ENCODE data around the gene FAM83E.
A peak's percentile ranks its signal among the peaks of the same experiment; 100 is the strongest.

The FAM83E gene

DNA sequence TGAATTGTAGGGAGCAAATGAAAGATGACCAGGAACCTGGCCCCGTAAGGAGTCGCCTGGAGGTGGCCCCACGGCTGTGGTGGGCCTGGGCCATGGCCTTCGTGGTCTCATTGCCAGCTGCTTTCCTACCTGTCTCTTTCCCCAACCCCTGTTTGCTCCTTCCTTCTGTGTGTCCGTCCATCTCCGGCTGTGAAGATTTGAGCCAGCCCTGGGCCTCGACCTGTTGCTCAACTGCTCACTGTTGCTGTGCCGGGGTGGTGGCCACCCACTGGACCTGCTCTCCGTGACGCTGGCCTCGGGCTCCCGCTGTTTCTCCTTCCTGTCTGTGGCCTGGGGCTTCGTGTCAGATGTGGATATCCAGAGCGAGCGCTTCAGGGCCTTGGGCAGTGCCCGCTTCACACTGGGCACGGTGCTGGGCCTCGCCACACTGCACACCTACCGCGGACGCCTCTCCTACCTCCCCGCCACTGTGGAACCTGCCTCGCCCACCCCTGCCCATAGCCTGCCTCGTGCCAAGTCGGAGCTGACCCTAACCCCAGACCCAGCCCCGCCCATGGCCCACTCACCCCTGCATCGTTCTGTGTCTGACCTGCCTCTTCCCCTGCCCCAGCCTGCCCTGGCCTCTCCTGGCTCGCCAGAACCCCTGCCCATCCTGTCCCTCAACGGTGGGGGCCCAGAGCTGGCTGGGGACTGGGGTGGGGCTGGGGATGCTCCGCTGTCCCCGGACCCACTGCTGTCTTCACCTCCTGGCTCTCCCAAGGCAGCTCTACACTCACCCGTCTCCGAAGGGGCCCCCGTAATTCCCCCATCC is 13.8 kb upstream of the FAM83E start:
- Mint-ChIP-seq H3K27ac (peak overlapping the region; percentile 19), H3K4me3 (no peak overlapping the region), H3K4me1 (ENCODE audit: low read depth) (peaks cover 70% of the 10 kb centered on the region), H3K36me3 (ENCODE audit: low read depth) (peaks cover 98% of the 10 kb centered on the region), H3K27me3 (no peaks in the 10 kb centered on the region), H3K9me3 (no peaks in the 10 kb centered on the region)
- intact Hi-C loops (cut with micrococcal nuclease) = no loop called here

DNA sequence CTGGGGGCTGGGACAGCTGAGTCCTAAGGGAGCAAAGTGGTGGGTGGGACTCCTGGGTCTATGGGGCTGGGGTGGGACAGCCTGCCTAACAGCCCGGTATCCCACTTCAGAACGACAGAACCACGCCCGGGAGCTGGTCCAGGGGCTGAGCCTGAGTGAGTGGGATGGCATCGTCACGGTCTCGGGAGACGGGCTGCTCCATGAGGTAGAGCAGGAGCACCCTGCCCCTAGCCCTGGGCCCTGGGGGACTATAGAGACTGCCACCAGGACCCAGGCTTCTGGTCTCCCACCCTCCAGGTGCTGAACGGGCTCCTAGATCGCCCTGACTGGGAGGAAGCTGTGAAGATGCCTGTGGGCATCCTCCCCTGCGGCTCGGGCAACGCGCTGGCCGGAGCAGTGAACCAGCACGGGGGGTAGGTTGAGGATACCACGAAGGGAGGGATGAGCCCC is 13.0 kb upstream of the FAM83E start:
- intact Hi-C loops (cut with micrococcal nuclease) = no loop called here
- H3K27ac Mint-ChIP-seq = no peak overlapping the region
- H3K9me3 Mint-ChIP-seq = no peaks in the 10 kb centered on the region
- no peaks in the 10 kb centered on the region for H3K27me3 Mint-ChIP-seq
- H3K4me3 Mint-ChIP-seq = no peak overlapping the region
- H3K4me1 Mint-ChIP-seq (ENCODE audit: low read depth) = peaks cover 69% of the 10 kb centered on the region
- H3K36me3 Mint-ChIP-seq (ENCODE audit: low read depth) = peaks cover 96% of the 10 kb centered on the region

DNA sequence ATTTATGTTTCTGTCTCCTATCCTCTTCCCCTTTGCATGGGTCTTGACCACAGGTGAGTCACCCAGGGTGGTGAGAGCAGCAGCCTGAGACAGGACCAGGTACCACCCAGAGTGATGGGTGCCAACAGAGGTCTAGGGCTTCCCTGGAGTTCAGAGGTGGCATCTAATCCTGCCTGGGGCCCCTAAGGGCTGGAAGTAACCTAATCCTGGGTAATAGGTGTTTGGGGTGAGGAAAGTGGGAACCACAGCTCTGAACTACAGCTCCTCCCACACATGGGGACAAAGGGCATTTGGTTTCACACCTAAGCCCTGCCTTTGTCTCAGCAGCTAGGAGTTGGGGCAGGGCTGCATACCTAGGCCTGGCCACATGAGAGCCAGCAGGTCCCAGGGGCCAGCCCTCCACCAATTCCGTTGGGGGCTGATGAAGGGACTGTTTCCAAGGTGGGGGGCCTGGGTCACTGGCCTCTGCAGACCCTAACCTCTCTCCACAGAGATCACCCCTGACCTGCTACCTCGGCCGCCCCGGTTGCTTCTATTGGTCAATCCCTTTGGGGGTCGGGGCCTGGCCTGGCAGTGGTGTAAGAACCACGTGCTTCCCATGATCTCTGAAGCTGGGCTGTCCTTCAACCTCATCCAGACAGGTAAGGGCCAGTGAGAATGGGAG is 12.5 kb upstream of the FAM83E start:
- H3K4me1 Mint-ChIP-seq (ENCODE audit: low read depth) = peaks cover 69% of the 10 kb centered on the region
- H3K4me3 Mint-ChIP-seq = no peak overlapping the region
- no peaks in the 10 kb centered on the region for H3K27me3 Mint-ChIP-seq
- H3K36me3 Mint-ChIP-seq (ENCODE audit: low read depth) = peaks cover 90% of the 10 kb centered on the region
- H3K27ac Mint-ChIP-seq = no peak overlapping the region
- no peaks in the 10 kb centered on the region for H3K9me3 Mint-ChIP-seq
- intact Hi-C loops (cut with micrococcal nuclease) = no loop called here

DNA sequence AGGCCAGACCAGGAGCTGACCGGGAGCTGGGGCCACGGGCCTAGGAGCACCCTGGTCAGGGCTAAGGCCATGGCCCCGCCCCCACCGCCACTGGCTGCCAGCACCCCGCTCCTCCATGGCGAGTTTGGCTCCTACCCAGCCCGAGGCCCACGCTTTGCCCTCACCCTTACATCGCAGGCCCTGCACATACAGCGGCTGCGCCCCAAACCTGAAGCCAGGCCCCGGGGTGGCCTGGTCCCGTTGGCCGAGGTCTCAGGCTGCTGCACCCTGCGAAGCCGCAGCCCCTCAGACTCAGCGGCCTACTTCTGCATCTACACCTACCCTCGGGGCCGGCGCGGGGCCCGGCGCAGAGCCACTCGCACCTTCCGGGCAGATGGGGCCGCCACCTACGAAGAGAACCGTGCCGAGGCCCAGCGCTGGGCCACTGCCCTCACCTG is 11.0 kb upstream of the FAM83E start:
- intact Hi-C loops (cut with micrococcal nuclease) = no loop called here
- peaks cover 76% of the 10 kb centered on the region for H3K36me3 Mint-ChIP-seq (ENCODE audit: low read depth)
- H3K27me3 Mint-ChIP-seq = no peaks in the 10 kb centered on the region
- H3K9me3 Mint-ChIP-seq = no peaks in the 10 kb centered on the region
- no peak overlapping the region for H3K4me3 Mint-ChIP-seq
- peak overlapping the region; percentile 97 for H3K27ac Mint-ChIP-seq
- peaks cover 69% of the 10 kb centered on the region for H3K4me1 Mint-ChIP-seq (ENCODE audit: low read depth)

DNA sequence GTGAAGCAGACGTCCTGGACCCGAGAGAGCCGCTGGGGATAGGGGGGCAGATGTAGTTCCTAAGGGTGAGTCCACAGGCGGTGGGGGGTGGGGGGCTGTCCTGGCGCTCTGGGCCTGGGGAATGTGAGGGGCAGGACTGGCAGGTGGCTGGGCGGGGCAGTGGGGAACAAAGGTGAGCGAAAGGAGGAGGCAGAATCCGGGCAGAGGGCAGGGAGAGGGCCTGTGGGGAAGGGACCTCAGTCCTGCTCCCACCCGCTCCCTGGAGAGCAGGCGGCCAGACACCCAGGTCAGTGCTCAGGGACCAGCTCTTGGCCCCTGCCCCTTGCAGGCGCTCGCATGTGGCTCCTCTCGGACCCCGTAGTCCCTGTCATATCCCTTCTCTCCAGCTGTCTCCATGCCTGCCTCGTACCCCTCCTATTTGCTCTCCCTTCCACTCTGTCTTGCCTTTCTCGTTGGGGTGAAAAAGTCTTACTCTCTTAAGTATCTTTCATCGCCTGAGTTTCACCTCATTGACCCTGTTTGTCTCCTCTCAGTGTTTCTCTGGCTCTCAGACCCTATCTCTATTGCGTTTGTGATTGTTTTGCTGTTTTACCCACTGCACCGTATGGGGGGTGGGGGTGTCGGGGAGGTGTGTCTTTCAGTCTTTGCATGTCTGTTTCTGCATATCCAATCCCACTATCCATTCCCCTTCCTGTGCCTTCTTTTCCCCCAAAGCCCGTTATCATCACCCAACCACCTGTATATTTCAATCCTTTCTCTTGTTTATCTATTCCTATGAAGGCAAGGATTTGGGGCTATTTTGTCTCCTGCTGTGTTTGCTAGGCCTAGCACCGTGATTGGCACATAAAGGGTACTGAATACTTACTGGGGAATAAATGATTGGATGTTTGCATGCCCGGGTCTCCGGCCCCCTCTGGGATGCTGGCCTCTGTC is 10.2 kb upstream of the FAM83E start:
- H3K9me3 Mint-ChIP-seq = no peaks in the 10 kb centered on the region
- H3K27ac Mint-ChIP-seq = peak overlapping the region; percentile 97
- H3K4me1 Mint-ChIP-seq (ENCODE audit: low read depth) = peaks cover 65% of the 10 kb centered on the region
- intact Hi-C loops (cut with micrococcal nuclease) = no loop called here
- peaks cover 71% of the 10 kb centered on the region for H3K36me3 Mint-ChIP-seq (ENCODE audit: low read depth)
- H3K4me3 Mint-ChIP-seq = peak overlapping the region; percentile 70
- H3K27me3 Mint-ChIP-seq = no peaks in the 10 kb centered on the region

DNA sequence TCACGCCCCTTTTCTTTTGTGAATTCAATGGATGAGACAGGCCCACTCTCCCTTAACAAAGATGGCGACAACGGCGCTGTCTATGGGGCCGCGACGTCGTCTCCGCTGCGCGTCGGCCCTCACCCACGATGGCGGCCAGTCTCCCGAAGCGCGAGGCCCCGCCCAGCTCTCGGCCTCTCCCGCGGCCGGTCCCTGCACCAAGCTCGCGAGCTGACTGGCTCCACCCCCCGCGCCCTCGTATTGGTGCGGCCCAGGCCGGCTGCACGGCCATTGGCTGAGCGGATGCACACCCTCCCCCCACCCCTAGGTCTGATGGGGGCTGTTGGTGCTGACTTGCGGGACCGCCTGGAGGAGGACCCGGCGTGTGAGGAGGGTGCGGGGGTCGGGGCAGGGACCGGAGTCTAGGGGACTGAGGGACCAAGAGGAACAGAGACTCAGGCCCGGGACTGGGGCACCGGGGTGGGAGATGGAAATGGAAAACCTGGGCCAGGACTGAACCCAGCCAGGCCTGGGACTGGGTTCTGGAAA is 9.3 kb upstream of the FAM83E start:
- intact Hi-C loops (cut with micrococcal nuclease) = no loop called here
- Mint-ChIP-seq H3K4me3 (peak overlapping the region; percentile 77), H3K9me3 (no peaks in the 10 kb centered on the region)

DNA sequence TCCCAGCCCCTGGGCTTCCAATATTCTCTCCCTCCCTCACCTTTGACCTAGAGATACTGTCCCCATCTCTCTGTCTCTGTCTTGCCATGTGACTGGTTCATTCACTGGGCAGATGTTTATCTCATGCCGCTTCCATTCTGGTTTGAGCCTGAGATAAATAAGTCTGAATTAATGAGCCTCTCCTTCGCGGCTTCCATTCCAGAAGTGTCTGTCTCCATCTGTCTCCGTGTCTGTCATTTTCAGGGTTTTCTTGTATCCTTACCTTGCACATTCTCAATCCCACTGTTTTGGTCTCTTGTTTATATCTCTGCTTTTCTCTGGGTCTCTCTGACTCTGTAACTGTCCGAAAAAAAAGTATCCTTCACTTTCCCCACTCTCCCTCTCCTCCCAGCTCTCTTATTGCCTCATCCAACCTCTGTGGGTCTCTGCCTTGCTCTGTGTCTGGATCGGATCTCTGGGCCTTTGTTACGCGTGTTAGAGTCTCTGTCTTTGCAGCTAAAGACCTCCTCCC is 8.7 kb upstream of the FAM83E start:
- H3K4me1 Mint-ChIP-seq (ENCODE audit: low read depth) = peaks cover 63% of the 10 kb centered on the region
- intact Hi-C loops (cut with micrococcal nuclease) = no loop called here
- H3K27me3 Mint-ChIP-seq = no peaks in the 10 kb centered on the region
- peaks cover 70% of the 10 kb centered on the region for H3K36me3 Mint-ChIP-seq (ENCODE audit: low read depth)
- peak overlapping the region; percentile 97 for H3K27ac Mint-ChIP-seq
- peak overlapping the region; percentile 77 for H3K4me3 Mint-ChIP-seq
- H3K9me3 Mint-ChIP-seq = no peaks in the 10 kb centered on the region

More for the DNA sequence above, 9.3 kb upstream of the FAM83E start:
- peaks cover 70% of the 10 kb centered on the region for H3K36me3 Mint-ChIP-seq (ENCODE audit: low read depth)
- H3K27ac Mint-ChIP-seq = peak overlapping the region; percentile 97
- peaks cover 67% of the 10 kb centered on the region for H3K4me1 Mint-ChIP-seq (ENCODE audit: low read depth)
- H3K27me3 Mint-ChIP-seq = no peaks in the 10 kb centered on the region

DNA sequence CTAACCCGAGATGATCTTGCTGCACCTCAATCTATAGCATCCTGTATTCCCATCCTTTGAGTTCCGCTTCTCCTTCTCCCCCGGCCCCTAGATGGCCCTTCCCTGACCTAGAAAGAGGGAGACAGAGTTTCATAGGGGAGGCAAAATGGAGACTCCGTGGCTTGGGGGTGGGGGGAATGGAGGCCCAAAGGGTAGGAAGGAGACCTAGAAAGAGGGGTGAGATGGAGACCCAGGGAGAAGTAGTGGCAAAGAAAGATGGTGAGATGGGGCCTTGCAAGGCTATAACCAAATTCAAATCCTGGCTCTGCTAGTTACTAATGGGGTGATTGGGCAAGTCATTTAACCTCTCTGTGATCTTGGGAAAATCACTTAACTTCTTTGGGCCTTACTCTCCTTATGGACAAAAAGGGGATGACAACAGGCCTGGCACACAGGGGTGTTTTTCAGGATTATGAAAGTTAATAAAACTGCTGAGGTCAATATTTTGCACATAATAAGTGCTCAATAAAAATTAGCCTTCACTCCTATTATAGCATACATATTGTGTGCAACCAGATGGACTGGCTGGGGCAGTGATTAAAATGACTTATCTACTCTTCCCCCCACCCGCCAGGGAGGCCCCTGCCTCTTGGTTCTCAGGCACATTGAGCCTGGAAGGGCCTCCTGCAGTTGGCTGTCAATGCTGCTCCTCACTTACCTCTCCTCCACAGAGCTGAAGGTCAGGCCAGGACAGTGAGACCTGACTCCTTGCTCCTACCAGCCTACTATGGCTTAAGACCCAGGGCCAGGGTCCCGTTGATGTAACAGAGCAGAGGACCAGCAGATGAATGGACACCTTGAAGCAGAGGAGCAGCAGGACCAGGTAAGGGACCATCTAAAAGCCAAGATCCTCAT is 5.1 kb upstream of the FAM83E start:
- no peaks in the 10 kb centered on the region for H3K27me3 Mint-ChIP-seq
- peaks cover 70% of the 10 kb centered on the region for H3K36me3 Mint-ChIP-seq (ENCODE audit: low read depth)
- intact Hi-C loops (cut with micrococcal nuclease) = loop anchor here (1.0 kb wide), 1 partner anchor 17 kb away; the partner anchor contains the start of gene DBP
- H3K27ac Mint-ChIP-seq = peak overlapping the region; percentile 96
- H3K9me3 Mint-ChIP-seq = no peaks in the 10 kb centered on the region
- H3K4me1 Mint-ChIP-seq (ENCODE audit: low read depth) = peaks cover 81% of the 10 kb centered on the region
- peak overlapping the region; percentile 97 for H3K4me3 Mint-ChIP-seq

DNA sequence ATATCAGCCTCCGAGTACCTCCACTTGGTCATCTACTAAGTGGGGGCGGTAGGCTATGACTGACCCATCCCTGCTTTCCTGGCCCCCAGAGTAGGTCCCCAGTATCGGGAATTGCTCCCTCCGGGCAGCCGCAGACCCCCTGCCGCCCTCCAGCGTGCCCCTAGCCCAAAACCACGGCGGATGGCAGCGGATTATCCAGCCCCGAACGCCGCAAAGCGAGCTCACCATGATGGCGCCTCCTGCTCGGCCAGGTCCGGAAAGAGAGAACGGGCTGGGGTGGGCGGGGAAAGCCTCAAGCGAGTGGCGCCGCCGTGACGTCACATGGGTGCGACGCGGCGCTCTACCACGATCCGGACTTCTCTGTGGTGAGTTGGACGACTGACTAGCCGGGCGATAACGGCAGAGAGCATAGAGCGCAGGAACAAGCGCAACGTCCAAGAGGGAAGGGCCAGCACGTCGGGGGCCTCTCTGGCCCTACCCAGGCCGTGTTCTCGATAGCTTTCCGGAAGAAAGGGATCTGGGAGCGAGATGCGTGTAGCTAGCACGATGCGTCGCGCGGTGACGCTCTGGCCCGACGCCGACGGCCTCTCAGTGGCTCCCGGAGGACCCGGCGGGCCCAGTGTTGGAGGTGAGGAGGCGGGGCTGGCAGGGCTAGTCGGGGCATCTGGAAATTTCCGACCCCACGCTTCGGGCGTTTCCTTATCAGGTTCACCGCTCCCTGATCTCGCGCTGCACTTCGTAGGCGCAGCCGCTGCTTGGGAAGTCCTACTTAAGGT is 4.2 kb upstream of the FAM83E start, which contains the start of the genes RPL18 and SPHK2:
Gene RPL18, minus strand, starts transcription at position 263 of the 776 bp plus-strand sequence. Its CDS starts 35 bp downstream, at position 228.
Gene SPHK2, plus strand, starts transcription at position 591 of the 776 bp plus-strand sequence. CDS start 1,009 bp downstream, outside the sequence.
- Mint-ChIP-seq H3K27me3 (no peaks in the 10 kb centered on the region), H3K4me3 (peak within 1 kb of the TSS; percentile 97), H3K4me1 (ENCODE audit: low read depth) (peaks cover 74% of the 10 kb centered on the region), H3K27ac (peak within 1 kb of the TSS; percentile 96), H3K9me3 (no peaks in the 10 kb centered on the region), H3K36me3 (ENCODE audit: low read depth) (peaks cover 69% of the 10 kb centered on the region)
- intact Hi-C loops (cut with micrococcal nuclease) = loop anchor here (1.0 kb wide), 1 partner anchor 18 kb away; the partner anchor contains the start of gene DBP

DNA sequence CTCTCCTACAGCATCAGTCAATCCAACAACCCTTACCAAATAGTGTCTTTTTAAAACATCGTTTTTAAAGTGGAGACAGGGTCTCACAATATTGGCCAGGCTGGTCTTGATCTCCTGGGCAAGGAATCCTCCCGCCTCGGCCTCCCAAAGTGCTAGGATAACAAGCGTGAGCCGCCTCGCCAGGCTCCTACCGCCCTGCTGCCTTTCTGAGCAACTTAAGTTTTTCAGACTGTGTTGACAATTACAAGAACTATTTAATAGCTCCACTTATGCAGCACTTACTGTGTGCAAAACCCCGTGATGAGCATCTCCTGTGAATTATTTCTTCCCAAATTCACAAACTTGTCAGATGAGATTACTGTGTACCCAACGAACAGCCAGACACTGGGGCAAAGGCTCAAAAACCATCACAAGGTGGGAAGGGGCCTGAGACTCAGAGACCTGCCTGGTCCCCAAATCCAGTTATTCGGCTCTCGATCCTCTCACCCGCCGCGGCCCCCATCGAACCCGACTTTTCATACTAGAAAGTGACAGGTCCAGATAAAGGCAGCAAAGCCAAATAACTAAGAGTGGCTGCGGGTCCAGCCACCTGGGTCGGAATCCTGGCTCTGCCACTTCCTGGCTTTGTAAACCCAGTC is 3.5 kb upstream of the FAM83E start:
- peaks cover 65% of the 10 kb centered on the region for H3K36me3 Mint-ChIP-seq (ENCODE audit: low read depth)
- H3K4me3 Mint-ChIP-seq = peak overlapping the region; percentile 97
- peak overlapping the region; percentile 96 for H3K27ac Mint-ChIP-seq
- no peaks in the 10 kb centered on the region for H3K27me3 Mint-ChIP-seq
- no peaks in the 10 kb centered on the region for H3K9me3 Mint-ChIP-seq
- peaks cover 67% of the 10 kb centered on the region for H3K4me1 Mint-ChIP-seq (ENCODE audit: low read depth)
- intact Hi-C loops (cut with micrococcal nuclease) = no loop called here

DNA sequence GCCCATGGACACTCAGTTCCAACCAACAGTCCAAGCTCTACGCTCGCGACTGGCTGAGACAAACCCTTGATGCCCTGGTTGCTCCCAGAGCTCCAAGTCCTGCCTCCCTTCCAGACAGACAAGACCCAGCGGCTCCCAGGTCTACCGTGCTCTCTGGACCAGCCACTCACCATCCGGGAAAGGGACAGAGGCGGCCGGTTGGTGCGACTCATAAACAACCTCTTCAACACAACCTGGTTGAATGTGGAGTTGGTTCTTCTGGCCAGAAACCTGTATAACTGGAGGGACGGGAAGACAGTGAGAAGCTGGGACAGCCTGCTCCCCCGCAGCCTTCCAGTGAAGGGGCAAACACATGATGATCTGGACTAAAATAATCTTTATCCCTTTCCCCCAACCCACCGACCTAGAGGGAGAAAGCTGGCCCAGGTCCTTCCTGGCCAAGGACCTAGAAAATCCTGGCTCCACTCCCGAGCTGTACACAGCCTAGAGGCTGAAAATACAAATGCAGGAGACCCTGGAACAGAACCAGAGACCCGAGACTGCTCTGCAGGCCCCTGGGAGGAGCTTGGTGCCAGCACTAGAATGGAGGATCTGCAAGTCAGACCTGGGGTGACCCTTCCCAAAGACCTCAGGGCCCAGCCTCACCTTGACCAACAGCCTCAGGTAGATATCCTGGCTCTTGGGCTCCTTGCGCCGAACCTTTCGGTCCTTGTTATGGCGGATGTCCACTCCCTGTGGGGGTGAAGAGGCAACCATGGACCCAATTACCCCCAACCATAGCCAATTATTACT is 2.5 kb upstream of the FAM83E start:
- no peaks in the 10 kb centered on the region for H3K27me3 Mint-ChIP-seq
- peak overlapping the region; percentile 96 for H3K27ac Mint-ChIP-seq
- H3K4me1 Mint-ChIP-seq (ENCODE audit: low read depth) = peaks cover 58% of the 10 kb centered on the region
- no peaks in the 10 kb centered on the region for H3K9me3 Mint-ChIP-seq
- intact Hi-C loops (cut with micrococcal nuclease) = no loop called here
- H3K4me3 Mint-ChIP-seq = peak overlapping the region; percentile 97
- H3K36me3 Mint-ChIP-seq (ENCODE audit: low read depth) = peaks cover 63% of the 10 kb centered on the region

Data from dendritic cell treated with granulocyte-macrophage colony-stimulating factor and Interleukin-4, amounts not matched to agents 40 ng/mL and 50 ng/mL, for 4 days (primary cell).